Measurements from ENCODE around the gene EXD2.
"Not testable (repeated sequence)": the region's sequence is repeated elsewhere in the genome, so short reads cannot be mapped to it uniquely, and the experiment has no call there.

The EXD2 gene

DNA sequence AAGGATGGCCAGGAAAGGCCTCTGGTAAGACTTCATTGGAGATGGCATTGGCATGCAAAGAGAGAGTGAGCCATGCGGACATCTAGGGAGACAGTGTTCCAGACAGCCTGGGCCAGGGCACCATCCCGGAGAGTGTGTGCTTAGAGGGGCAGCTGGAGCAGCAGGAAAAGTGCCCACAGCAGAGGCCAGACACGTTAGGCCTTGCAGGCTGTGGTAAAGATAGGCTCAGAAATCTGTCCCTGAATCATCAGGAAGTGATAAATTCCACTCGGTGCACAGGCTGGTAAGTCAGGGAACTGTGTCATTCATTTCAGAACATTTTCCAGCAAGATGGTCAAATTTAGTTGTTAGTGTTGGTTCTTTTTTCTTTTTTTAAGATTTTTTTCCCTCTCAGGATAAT is 77.5 kb downstream of the EXD2 start:
- no peak for DNase-seq (ENCODE audit: low read depth, low spot score)
- no peak overlapping the region for H3K4me3 ChIP-seq (ENCODE audit: low read length)

DNA sequence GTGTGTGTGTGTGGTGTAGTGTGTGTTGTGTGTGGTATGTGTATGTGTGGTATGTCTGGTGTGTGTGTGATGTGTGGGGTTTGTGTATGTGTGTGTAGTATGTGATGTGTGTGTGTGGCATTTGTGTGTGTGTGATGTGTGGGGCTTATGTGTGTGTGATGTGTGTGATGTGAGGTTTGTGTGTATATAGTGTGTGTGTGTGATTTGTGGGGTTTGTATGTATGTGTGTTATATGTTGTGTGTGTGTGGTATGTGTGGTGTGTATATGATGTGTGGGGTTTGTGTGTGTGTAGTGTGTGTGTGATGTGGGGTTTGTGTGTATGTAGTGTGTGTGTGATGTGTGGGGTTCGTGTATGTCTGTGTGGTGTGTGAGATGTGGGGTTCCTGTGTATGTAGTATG is 78.1 kb downstream of the EXD2 start:
- DNase-seq (ENCODE audit: low read depth, low spot score) = no peak
- no peak overlapping the region for H3K4me3 ChIP-seq (ENCODE audit: low read length)

GRCh38 chr14:69270097-69270496 is 78.8 kb downstream of the EXD2 start:
- no peak overlapping the region for H3K4me3 ChIP-seq (ENCODE audit: low read length)
- no peak for DNase-seq (ENCODE audit: low read depth, low spot score)

DNA sequence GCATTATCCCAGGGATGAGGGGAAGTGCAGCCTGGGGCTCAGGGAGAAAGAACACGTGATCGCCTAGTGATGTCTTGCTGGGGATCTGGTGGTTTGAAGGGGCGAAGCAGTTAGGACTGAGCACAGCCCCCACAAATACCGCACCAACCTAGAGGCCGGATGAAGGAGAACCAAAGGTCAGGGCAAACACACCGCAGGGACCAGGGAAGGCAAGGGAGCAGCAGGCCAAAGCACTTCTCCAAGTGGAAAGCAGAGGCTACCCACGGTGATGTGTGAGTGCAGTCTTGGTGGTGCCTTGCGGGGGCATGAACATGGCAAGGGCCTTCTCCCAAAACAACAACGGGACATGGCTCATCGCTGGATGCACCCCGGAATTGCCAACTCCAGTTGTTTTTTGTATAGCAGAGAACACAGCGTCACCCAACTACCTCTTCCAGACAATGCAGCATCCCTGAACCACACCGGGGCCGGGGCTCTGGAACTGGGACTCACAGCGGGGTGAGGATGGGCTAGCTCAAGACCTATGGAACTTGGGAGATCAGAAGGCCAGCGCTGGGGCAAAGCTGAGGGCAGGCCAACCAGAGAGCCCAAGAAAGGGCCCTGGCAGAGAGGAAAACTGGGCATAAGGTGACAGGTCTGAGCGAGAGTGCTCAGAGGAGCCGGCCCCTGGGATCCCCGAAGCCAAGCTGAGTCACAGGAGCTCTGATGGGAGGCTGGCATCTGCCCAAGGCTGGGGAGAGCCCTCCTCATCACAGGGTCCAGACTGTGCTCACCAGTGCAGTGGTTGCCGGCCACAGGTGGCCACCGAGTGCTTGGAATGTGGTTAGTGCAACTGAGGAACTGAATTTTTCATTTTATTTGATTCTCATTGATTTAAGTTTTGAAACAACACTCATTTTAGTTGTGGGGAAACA is 79.8 kb downstream of the EXD2 start:
- DNase-seq (ENCODE audit: low read depth, low spot score) = no peak
- H3K4me3 ChIP-seq (ENCODE audit: low read length) = no peak overlapping the region

GRCh38 chr14:69274321-69274720 is 83.0 kb downstream of the EXD2 start:
- DNase-seq (ENCODE audit: low read depth, low spot score) = no peak
- H3K4me3 ChIP-seq (ENCODE audit: low read length) = no peak overlapping the region

- no peak overlapping the region for H3K4me3 ChIP-seq (ENCODE audit: low read length)
- DNase-seq (ENCODE audit: low read depth, low spot score) = no peak
These were observed 84.0 kb downstream of the EXD2 start for GRCh38 chr14:69275331-69275730.

DNA sequence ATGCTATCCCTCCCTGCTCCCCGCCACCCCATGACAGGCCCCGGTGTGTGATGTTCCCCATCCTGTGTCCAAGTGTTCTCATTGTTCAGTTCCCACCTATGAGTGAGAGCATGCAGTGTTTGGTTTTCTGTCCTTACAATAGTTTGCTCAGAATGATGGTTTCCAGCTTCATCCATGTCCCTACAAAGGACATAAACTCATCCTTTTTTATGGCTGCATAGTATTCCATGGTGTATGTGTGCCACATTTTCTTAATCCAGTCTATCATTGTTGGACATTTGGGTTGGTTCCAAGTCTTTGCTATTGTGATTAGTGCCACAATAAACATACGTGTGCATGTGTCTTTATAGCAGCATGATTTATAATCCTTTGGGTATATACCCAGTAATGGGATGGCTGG is 86.1 kb downstream of the EXD2 start:
- not testable (repeated sequence) for H3K4me3 ChIP-seq (ENCODE audit: low read length); DNase-seq (ENCODE audit: low read depth, low spot score)

GRCh38 chr14:69280746-69281291 is 89.5 kb downstream of the EXD2 start:
- H3K4me3 ChIP-seq (ENCODE audit: low read length) = no peak overlapping the region
- no peak for DNase-seq (ENCODE audit: low read depth, low spot score)

DNA sequence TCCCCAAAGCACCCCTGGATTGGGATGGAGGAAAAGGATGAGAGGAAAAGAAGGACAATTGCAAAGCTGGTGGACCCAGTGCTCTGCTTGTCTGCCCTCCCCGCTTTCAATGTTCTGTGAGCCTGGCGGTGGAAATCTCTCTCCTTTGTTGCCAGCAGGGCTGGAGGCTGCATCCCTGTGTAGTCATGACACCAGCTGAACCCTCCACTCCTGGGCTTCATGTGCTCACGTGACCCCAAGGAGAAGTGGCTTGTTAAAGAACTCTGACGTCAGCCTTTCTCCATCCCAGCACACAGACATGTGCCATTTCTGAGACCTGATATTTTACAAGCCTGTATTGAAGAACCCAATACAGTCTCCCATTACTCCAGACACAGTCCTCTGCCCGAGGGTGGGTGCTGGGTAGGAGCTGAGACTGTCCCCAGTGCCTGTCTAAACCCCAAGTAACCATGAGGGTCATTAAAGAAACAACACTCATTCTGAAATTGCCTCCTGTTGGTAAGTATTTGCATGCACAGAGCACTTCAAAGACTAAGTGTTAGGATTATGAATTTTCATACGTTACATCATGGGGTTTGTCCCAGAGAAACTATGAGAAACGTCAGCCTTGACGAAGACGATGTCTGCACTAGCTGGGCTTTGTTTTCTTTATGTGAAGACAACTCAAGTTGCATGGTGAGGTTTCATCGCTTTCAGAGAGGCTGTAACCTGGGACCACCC is 90.3 kb downstream of the EXD2 start:
- no peak for DNase-seq (ENCODE audit: low read depth, low spot score)

GRCh38 chr14:69282448-69282847 is 91.2 kb downstream of the EXD2 start:
- no peak overlapping the region for H3K4me3 ChIP-seq (ENCODE audit: low read length)
- no peak for DNase-seq (ENCODE audit: low read depth, low spot score)

More for the DNA sequence above, 90.3 kb downstream of the EXD2 start:
- H3K4me3 ChIP-seq (ENCODE audit: low read length) = no peak overlapping the region

DNA sequence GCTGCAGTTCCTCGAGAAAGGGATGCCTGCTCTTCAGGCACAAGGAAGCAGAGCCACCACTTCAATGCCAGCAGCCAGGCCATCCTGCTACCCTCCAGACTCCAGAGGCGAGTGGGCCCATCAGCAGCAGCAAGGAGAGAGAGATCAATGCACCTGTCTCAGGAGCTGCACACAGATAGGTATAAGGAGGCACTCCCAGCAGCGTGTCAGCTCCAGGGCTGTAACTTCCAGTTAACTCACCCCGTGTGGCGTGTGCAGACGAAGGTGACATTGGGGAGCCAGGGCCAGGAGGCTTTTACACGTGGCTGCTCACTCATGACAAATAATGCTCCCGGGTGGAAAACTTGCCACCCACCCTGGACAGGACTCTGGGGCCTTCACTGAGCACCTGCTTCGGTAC is 92.9 kb downstream of the EXD2 start:
- DNase-seq (ENCODE audit: low read depth, low spot score) = no peak
- no peak overlapping the region for H3K4me3 ChIP-seq (ENCODE audit: low read length)

DNA sequence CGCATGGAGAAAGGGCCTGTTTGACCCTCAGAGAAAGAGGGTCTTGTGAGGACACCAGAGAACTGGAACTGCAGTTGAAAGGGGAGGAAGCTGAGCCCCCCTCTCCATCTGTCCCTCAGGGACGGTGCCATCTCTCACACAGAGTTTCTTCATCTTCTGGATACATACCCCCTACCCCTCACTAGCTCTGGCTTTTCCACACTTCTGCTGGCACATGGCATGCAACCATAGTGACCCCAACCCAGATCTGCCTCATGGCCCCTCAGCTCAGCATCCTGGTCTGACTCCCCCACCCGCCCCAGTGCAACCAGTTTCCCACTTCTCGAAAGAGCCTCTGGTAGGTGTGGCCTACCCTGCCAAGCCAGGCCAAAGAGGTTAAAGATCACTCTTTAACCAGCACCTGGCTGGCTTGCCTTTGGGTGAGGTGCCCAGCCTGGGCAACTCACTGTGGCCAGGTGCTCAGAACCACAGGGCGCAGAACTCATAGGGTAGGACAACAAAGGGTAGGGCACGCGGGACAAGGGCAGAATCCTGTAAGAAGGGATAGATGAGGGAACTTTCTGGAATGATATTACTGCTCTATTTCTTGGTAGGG is 94.5 kb downstream of the EXD2 start:
- no peak for DNase-seq (ENCODE audit: low read depth, low spot score)
- H3K4me3 ChIP-seq (ENCODE audit: low read length) = no peak overlapping the region

DNA sequence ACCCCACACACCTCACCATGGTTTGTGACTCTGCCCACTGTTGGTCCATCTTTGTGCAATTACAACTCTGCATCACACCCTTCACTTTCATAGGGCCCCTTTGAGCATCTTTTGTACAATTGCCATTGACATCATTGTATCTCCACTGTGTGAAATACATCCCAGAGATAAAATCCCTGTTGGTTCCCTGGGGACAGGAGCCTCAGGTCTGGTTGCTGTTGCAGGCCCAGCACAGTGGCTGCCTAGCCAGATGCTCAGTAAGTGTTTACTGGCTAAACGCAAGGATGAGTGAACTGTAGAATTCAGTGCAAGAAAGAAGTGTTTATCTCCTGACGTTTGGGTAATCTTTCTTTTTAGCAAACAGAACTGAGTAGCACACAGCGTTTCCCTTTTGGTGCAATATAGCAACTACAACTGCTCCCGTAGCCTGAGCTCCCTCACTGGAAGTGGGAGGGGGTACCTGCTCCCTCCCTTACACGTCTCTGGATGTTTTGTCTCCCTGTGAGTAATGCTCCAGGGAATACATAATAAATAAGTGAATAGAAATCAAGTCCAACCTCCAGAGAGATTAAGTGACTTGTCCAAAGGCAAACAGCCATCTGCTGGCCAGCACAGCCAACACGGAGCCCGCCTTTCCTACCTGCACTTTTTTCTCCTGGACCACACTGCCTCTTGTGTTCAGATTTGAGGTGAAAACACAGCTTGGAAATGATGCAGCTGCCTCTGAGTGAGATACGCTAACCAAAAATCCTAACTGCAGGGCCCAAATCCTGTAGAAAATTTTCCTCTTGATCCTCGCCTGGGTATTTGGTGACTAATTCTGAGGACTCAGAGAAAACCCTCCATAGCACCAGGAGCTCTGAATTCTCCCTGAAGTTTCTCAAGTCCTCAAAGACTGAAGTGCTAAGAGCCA is 96.1 kb downstream of the EXD2 start:
- DNase-seq (ENCODE audit: low read depth, low spot score) = no peak
- H3K4me3 ChIP-seq (ENCODE audit: low read length) = no peak overlapping the region

DNA sequence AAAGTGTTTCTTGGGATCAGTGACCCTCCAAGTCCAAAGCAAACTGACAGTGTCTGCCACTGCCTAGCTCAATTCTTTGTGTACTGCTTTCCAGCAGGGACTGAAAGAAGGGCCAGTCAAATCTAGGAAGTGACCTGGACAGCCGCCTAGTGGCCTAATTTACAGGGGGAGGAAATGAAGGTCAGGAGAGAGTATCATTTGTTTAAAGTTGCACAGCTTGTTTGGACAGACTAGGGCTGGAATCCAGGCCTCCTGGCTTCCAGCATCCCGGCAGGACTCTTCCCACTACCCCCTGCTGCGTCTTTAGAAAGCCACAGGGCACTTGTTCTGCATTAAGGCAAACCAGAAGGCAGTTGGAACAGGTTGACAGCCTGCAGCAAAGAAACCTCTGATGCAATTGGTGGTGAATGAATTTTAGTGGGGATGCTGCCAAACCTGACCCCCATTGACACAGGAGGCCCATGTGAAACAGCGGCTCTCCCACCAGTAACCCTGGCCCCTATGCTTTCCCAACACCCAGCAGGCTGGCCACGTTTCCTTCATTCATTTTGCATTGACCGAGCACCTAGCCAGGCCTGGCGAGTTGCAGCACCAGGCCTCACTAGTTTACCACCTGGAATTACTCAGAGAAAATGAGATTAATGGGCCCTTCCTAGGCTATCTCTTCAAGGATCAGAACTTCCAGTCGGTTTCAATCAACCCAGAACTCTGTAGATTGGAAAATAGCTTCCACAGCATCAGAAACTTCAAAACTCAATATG is 96.9 kb downstream of the EXD2 start:
- H3K4me3 ChIP-seq (ENCODE audit: low read length) = no peak overlapping the region
- DNase-seq (ENCODE audit: low read depth, low spot score) = no peak

GRCh38 chr14:69288956-69289705 is 97.8 kb downstream of the EXD2 start:
- DNase-seq (ENCODE audit: low read depth, low spot score) = no peak
- H3K4me3 ChIP-seq (ENCODE audit: low read length) = no peak overlapping the region

- no peak for DNase-seq (ENCODE audit: low read depth, low spot score)
- H3K4me3 ChIP-seq (ENCODE audit: low read length) = no peak overlapping the region
These were observed 98.7 kb downstream of the EXD2 start for GRCh38 chr14:69289811-69290520.

- not testable (repeated sequence) for H3K4me3 ChIP-seq (ENCODE audit: low read length); DNase-seq (ENCODE audit: low read depth, low spot score)
These were observed 99.6 kb downstream of the EXD2 start for GRCh38 chr14:69290881-69291280.

All from Jurkat, Clone E6-1 (cell line).